Cerebellar cortex (tissue), 1 donor: Measurements from ENCODE around the gene POLL.
"Not testable (repeated sequence)": the region's sequence is repeated elsewhere in the genome, so short reads cannot be mapped to it uniquely, and the experiment has no call there.

Experiments
- DNase-seq: peaks from one replicate; pipeline ENCODE4 v3.0.0-alpha.2; 2015; ENCODE audit warnings: low spot score

POLL gene

DNA sequence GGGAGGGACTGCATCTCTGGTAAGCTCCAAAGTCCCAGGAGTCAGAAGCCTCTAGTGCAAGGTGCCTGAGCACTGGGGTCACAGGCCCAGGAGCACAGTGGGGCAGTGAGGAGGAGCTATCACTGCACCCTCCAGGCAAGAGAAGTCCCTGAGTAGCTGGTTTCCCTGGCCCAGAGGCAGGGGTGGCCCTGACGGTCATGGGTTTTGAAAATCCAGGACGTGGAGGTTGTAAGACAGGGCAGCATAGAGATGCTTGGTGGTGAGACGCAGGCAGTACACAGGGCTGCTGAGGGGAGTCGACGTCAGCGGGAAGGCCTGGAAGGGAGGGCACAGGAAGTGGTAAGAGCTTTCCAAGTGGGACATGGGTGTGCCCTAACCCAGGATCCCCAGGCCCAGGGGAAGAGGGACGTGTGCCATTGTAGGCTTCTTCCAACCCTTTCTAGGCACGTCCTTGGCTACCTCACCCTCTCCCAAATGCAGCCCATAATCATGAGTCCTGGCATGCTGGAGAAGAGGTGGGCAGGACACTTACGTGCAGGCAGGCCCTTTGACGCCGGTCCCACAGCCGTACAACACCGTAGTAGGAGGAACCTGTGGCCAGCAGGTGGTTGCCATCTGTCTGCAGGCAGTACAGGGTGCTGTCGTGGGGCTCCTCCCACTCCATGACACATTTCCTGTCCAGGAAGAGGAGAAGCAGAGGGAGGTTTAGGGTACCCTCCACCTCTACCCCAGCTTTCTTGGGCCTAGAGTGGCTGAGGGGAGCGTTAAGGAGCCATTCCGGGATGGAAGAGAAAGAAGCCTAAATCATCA is 23.2 kb upstream of the POLL start:
- no peak for DNase-seq

DNA sequence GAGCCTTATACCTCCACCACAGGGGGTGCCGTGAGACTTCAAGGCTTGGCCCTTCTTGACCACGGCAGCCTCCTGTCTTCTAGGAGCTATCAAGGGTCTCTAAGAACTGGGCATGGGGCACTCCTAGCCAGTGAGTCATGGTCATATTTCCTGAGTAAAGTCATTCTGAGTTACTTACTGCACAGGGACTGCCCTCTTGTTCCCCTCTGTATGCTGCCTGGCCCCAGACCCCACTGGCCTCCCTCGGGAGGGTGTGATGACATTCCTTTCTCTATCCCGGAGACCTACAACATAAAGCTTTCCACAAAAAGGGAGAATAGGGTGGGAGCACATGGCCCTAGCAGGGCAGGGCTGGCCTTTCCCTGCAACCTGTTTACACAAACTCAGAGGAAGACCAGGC is 21.4 kb upstream of the POLL start:
- no peak for DNase-seq

DNA sequence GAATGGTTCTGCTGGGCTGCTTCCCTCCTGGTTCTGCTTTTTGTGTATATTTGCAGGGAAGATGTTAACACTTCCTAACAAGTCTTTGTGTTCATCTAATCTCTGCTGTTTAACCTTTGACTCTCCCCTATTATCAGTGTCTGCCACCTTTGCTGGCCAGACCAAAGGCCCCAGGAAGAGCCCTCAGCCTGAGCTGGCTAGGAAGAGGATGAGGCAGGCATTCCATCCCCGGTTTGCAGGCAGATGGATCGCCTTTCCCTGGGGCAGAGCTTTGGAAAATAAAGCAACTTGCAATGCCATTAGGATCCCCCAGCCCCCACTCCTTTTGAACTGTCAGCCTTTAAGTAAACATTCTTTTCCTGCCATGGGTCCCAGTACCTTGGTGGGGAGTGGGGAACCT is 19.1 kb upstream of the POLL start:
- DNase-seq = no peak

DNA sequence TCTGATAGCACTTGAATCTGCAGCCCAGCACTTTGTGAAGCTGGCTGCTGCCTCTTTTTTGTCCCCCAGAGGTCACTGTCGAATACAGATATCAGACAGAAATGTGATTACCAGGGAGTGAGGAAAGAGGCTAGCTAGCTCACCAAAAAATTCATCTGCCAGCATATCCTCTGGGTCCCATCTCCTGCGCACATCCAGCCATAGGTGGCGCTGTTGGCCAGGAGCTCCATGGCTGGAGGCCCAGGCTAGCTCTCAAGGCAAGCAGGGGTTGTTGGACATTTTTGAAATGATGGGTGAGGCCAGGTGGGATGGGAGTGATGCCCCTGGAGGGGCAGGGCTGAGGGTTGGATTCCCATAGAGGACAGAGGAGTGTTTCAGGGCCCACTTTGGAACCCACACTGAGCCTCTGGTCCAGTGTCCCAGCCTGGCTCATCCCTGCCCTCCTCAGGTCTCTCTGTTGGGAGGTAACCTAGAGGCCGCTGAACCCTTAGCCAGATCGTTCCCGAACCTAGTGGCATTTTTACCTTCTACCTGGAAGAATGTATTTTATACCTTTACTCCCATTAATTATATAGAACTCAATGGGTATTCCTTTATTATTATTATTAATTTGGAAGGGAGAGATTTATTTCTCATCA is 14.8 kb upstream of the POLL start:
- peak; percentile 93 for DNase-seq

DNA sequence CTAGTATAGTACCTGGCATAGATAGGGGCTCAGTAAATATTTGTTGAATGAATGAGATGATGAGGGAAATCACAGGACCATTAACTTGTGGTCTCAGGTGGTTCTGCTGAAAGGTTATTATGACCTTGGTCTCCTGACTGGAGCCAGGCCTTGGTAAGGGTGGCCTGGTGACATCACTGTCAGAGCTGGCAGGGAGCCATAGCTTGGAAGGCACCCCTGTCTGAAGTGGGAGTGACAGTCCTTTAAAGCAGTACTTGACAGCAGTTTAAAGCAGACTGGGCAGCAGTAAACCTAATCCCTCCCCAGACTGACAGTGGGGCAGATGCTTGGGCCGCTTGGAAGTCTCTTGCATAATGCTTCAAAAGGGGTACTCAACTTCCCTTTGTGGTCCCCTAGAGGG is 13.5 kb upstream of the POLL start:
- no peak for DNase-seq

DNA sequence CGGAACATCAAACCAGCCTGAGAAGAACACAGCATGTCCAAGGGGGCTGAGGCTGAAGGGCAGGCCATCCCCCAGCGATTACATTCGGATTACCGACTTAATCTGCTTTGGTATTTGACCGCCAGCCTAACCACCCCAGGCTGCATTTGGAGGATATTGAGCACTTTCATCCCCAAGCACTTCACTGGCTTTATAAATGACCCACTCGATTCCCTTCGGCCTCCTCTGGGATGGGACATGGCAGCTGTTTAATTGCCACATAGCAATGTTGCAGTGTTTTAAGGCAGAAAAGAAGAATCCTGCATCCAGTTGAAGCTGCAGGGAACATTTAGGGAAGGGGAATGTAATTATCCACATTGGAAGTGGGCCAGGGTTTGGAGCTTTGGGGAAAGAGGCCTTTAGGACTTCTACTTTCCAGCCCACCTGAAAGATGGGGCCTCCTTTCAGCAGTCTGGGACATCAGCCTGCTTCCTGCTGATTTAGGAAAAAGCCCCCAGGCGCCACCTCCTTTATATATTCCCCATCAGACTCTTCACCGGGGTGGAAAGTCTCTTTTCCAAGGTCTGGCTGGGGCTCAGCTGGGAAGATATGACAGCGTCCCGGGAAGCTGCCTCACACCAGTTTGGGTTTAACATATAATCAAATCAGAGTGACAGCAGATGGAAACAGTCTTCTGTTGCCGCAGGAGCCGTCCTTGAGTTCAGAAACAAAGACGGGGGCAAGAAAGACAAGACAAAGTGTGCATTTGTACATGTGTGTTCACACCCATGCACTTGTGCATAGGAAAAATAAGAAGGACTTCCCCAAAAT is 9.2 kb upstream of the POLL start:
- DNase-seq = peak; percentile 90

DNA sequence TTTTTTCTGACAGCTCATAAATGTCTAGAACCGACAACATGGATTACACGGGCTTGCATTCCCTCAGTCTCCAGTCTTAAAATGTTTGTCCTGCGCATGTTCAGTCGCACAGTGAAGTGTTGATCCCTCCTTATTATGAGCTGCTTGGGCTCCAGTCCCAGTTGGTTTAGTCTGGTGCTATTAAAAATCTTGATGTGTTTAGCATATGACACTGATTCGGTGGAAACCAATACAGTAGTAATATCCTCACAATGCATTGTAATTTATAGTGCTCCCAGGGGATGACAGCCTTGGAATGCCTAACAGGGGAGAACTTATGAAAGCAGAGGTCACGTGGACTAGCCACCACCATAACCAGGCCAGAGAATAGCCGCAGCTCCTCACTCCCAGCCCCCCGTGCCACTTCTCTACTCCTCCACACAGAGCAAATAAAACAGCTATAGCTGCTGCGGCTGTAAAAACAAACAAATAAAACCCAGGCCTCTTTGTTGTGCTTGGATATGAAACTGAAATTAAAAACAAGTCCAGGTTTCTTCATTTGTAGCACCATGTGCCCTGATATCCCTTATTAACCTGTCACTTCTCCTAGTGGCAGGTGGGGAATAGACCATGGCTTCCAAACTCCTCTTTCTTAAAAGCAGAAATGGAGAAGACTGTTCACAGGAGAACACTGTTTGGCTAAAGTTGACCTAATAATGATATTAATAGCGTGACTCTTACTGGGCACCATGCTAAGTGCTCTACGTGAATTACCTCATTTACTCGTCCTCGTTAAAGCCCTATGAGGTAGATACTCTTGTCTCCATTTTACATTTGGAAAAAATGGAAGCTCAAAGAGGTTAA is 7.8 kb upstream of the POLL start:
- DNase-seq = peak; percentile 94

DNA sequence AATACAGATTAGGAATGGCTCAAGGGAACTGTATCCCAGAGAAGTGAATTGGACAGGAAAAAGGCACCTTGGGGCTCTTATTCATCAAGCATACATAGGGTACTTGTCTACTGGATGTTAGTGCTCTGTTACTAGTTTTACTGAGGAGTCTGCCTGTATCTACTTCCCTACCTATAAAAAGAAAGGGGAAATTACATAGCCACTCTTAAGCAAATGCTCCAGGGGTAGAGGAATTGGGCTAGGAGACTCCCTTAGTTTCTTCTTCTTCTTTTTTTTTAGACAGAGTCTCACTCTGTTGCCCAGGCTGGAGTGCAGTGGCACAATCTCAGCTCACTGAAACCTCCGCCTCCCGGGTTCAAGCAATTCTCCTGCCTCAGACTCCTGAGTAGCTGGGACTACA is 5.3 kb upstream of the POLL start:
- not testable (repeated sequence) for DNase-seq

DNA sequence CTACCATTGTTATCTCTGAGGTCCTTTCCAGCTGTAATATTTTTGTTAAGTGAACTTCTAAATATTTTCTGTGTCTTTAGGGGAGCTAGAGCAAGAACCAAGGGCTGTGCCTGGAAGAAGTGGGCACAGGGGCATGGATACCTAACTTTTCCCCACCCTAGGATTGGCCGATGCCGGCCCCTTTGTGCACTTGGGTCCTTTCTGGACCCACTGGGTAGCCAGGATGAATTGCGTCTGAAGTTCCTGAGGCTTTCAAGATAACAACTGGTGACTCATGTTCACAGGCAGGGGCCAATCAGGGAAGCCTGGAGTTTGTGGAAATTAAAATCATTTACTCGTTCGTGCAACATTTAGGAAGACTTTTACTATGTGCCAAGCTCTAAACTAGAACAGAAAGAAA is 822 bp upstream of the POLL start:
- no peak for DNase-seq

DNA sequence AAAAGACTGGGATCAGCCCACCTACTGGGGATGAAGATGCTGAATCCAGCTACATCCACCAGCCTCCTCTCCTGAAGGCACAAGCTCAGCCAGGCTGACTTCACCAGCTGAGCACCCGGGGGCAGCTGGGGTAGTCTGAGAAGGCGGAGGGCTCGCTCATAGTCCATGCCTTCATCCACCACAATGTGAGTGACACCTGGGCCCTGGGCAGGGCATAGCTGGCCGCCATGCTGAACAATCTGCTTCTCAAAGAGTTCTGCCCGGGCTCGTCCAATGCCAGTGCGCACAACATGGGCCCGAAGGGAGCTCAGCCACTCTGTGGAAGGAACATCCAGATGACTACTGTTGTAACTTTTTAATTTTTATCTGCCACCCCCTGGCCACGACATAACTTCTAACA is 2.2 kb downstream of the POLL start:
- no peak for DNase-seq

DNA sequence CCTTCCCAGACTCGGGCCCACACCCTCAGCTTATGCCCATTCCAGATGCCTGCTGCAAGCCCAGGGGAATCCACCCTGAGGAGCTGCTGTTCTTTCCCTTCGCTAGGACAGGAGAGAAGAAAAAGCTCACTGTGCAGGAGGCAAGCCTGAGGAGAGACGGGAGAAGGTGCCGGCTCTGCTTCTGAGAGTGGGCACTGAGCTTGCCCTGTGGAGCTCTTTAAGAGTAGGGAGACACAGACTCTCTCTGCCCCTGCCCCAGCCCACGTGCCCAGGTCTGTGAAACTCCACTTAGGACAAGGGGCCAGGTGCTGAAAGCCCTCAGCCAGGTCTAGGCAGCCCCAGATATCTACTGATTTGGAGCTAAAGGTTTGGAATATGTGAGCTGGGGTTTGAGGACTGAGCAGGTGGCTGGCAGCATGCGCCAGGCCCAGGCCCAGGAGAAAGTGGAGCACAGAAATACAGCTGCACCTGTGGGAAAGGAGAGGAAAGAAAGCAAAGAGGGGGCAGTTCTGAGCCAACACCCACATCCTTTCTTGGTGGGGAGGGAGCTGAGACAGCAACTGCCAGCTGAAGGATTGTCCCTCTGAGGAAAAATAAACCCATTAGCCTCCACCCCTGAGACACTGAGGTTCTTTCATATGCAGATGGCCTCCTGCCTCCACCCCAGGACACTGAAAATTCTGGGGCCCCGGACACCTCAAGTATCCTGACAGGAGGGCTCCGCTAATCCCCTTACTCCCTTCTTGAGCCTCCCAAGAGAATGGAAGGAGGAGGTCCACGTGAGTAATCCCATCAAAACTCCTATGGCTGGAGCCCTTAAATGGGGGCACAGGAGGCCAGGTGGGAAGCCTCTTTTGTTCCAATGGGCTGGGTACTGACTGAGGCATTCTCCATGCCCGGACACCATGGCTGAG is 7.3 kb downstream of the POLL start:
- no peak for DNase-seq

DNA sequence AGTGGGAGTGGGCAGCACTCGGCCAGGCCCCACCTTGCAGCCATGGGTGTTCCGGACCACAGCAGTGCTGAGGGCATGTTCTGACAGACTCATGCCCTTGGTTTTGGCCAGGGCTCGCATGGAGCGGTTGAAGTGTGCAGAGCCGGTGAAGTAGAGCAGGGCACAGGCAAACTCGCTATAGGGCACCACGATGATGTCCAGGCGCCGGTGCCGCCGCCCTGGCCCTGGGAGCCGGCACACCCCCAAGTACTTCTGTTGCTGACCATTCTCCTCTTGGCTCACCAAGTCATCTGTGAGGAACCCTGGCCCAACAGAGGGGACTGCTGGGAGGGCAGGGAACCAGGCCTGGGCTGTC is 8.6 kb downstream of the POLL start:
- DNase-seq = no peak

DNA sequence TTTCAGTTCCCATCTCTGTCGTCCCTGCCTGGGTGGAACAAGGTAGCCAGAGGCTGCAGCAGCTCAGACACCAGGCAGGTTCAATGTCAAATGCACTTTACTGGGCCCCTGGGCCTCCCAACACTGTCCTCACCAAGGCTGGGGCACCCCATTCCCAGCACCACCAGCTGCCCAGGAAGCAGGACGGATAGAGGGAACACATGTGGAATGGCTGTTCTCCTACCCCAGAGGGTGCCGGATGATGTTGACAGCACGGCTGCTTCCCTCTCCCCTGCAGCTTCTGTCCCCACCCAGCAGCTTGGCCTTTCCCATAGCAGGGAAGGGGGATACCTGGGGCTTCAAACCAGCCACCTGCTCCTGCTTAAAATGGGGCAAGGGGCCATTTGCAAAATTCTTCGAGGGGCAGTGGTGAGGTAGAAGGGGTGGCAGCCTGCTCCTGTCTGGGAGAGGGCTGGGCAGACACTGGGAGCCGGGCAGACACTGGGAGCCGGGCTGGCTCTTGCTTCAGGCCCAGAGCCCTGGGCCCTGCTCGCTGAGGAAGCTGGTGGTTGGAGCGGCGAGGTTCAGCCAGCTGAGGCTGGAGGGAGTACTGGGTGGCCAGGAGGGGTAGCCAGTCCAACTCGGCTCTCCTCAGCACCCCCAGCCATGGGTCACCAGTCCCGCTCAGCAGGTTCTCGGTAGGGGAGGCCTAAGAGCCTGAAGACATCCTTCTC is 9.1 kb downstream of the POLL start:
- no peak for DNase-seq

DNA sequence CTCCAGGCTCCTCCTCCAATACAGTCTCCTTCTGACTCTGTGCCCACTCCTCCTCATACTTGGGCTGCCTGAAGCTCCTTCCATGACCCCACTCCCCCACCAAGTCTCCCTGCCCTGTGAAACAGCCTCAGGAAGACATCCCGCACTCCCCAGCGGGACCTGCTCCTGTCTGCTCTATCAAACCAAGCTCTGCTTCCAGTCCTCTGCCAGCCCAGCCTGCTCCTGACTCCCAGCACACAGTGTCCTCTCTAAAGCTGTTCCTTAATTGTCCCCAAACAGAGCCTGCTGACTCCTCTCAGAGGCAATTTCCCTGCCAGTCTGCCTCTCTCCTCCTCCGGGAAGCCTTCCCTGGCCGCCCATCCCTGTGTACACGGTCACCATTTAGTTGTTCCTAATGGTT is 9.9 kb downstream of the POLL start:
- DNase-seq = no peak

DNA sequence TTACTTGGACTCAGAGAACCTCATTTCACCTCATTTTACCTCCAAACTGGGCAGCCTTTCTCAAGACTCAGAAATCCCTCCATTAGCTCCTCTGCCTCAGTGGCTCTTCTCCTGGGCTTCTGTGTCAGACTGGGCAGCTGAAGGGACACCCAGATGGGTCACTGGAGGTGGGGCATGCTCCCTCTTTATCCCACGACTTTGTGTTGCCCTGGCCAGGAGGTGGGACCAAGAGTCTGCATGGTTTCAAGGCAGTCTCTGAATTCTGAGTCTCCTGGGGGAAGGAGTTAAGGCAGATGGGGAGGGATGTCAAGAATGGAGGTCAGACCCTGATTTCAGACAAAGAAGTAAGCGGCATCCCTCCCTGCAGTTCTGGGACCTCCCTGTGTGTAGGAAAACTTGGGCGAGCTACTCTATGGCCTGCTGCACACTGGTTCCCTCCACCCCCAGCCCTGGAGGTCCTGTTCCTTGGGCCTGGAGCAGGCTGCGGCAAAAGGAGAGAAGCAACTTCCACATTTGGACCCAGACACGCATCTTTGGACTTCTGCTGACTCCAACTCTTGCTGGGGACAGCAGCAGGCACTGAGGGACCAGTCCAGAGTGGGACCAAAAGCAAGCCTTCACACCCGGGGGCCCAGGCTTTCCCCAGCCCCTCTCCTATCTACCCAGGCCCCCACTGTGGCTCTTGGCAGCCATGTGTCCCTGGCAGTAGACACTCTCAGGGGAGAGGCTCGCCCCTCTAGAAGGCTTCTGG is 10.8 kb downstream of the POLL start:
- DNase-seq = no peak

DNA sequence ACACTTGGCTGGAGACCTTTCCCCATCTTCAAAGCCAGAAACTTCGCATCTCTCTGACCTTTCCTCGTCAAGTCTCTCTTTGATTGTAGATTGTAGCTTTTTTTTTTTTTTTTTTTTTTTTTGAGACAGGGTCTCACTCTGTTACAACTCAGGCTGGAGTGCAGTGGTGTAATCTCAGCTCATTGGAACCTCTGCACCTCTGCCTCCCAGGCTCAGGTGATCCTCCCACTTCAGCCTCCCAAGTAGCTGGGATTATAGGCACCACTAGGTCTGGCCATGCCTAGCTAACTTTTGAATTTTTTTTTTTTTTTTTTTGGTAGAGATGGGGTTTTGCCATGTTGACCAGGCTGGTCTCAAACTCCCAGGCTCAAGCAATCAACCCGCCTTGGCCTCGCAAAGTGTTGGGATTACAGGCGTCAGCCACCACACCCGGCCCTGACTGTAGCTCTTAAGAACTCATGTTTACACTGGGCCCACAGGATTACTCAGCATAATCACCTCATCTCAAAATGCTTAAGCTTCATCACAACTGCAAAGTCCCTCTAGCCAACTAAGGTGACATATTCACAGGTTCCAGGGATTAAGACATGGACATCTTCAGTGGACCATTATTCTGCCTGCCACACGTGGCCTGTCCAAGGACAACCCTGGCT is 11.7 kb downstream of the POLL start:
- no peak for DNase-seq

DNA sequence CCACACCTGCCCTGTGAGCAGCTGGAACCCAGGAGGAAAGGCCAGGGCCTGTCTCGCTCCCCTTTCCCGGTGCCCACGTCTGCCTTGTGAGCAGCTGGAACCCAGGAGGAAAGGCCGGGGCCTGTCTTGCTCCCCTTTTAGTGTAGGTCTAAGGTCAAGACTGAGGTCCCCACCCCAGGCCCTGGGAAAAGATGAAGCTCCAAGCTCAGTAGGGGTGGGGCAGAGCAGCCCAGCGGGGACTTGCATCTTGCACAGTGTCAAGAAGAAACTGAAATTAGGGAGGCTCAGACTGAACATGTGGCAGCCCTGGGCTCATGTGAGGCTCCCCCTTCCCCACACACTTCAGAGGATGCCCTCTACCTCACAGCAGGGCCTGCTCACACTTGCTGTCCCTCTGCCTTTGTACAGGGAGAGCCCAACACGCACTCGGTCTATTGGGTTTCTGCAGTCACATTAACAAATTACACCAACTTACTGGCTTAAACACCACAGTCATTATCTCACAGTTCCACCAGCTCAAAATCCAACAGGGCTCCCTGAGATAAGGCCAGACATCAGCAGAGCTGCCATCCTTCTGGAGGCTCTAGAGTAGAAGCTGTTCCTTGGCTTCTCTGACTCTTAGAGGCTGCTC is 12.4 kb downstream of the POLL start:
- DNase-seq = no peak

DNA sequence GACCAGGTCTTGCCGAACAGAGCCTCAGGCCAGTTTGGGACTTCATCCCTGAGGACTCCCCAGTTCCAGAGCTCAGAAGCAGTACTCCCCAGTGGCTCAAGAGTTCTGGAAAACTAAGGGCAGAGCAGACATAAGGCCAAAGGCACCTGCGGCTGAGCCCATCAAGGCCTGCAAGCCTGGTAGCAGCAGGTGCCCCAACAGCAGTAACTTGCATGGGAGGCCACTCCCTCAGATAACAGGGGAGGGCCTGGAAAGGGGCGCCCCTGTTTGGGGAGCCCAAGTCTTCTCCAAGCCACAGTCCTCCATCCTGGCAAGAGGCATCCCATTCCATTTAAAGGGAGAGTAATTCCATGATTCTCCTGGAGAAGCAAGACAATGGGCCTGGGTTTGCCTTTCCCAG is 13.0 kb downstream of the POLL start:
- no peak for DNase-seq
